ENCODE data around the gene COL23A1. TPM values are rescaled to one million over a fixed set of nuclear protein-coding genes. Genes with fewer than 3 reads are reported as not detected.
"Not testable (repeated sequence)": the region's sequence is repeated elsewhere in the genome, so short reads cannot be mapped to it uniquely, and the experiment has no call there.

Gene COL23A1
- total RNA-seq, 2 donors from 2014 or later: 0.17 to 0.19 TPM

GRCh38 chr5:178242416-178242815 lies 347.8 kb downstream of the COL23A1 start:
- no peak for ATAC-seq
- peaks cover 20 to 28% of the 10 kb centered on the region in 2 donors for H3K4me1 Mint-ChIP-seq (ENCODE audit: low read depth in 2 of 2)
- no peaks in the 10 kb centered on the region for H3K36me3 Mint-ChIP-seq
- no peaks in the 10 kb centered on the region for H3K9me3 Mint-ChIP-seq
- H3K27me3 Mint-ChIP-seq: no peaks in the 10 kb centered on the region
- H3K4me3 Mint-ChIP-seq: peak overlapping the region; percentile 50
- DNase-seq (ENCODE audit: low spot score): no peak
- peak overlapping the region; percentile 78 to 97 for H3K27ac Mint-ChIP-seq

- no peaks in the 10 kb centered on the region for H3K36me3 Mint-ChIP-seq
- H3K9me3 Mint-ChIP-seq: no peaks in the 10 kb centered on the region
- DNase-seq (ENCODE audit: low spot score) (no peak), ATAC-seq (peak in 1 of 2 donors; percentile 0)
- peak overlapping the region; percentile 36 for H3K4me3 Mint-ChIP-seq
- no peaks in the 10 kb centered on the region for H3K27me3 Mint-ChIP-seq
- peak overlapping the region; percentile 96 to 97 for H3K27ac Mint-ChIP-seq
- H3K4me1 Mint-ChIP-seq (ENCODE audit: low read depth in 2 of 2): peaks cover 27 to 30% of the 10 kb centered on the region in 2 donors
Measured at GRCh38 chr5:178241688-178242231, 348.4 kb downstream of the COL23A1 start.

GRCh38 chr5:178241231-178241663 lies 348.9 kb downstream of the COL23A1 start:
- Mint-ChIP-seq H3K4me1 (ENCODE audit: low read depth in 2 of 2) (peaks cover 32 to 35% of the 10 kb centered on the region in 2 donors), H3K27ac (peak overlapping the region; percentile 96 to 97), H3K9me3 (no peaks in the 10 kb centered on the region), H3K27me3 (no peaks in the 10 kb centered on the region), H3K36me3 (no peaks in the 10 kb centered on the region), H3K4me3 (peak overlapping the region; percentile 82)
- ATAC-seq (peak in 1 of 2 donors; percentile 37), DNase-seq (ENCODE audit: low spot score) (no peak)

- Mint-ChIP-seq H3K9me3 (no peaks in the 10 kb centered on the region), H3K36me3 (no peaks in the 10 kb centered on the region), H3K27ac (peak overlapping the region; percentile 96 to 97), H3K4me1 (ENCODE audit: low read depth in 2 of 2) (peaks cover 37 to 38% of the 10 kb centered on the region in 2 donors), H3K4me3 (peak overlapping the region; percentile 82), H3K27me3 (no peaks in the 10 kb centered on the region)
- DNase-seq (ENCODE audit: low spot score) (no peak), ATAC-seq (no peak)
Measured at GRCh38 chr5:178240766-178241165, 349.4 kb downstream of the COL23A1 start.

- Mint-ChIP-seq H3K4me1 (ENCODE audit: low read depth in 2 of 2) (peaks cover 41 to 42% of the 10 kb centered on the region in 2 donors), H3K4me3 (peak overlapping the region; percentile 82), H3K9me3 (no peaks in the 10 kb centered on the region), H3K36me3 (no peaks in the 10 kb centered on the region), H3K27me3 (no peaks in the 10 kb centered on the region), H3K27ac (peak overlapping the region; percentile 96 to 97)
- DNase-seq (ENCODE audit: low spot score) (no peak), ATAC-seq (no peak)
Measured at GRCh38 chr5:178240341-178240741, 349.9 kb downstream of the COL23A1 start.

- Mint-ChIP-seq H3K27ac (peak overlapping the region; percentile 96 to 97), H3K4me1 (ENCODE audit: low read depth in 2 of 2) (peaks cover 47 to 48% of the 10 kb centered on the region in 2 donors), H3K4me3 (peak overlapping the region; percentile 51)
- H3K9me3 Mint-ChIP-seq, H3K27me3 Mint-ChIP-seq, H3K36me3 Mint-ChIP-seq: not testable (repeated sequence)
- peak; percentile 5 to 46 for ATAC-seq
- DNase-seq (ENCODE audit: low spot score): peak; percentile 71
Measured at GRCh38 chr5:178239626-178240301, 350.4 kb downstream of the COL23A1 start.

- Mint-ChIP-seq H3K4me1 (ENCODE audit: low read depth in 2 of 2) (peaks cover 48% of the 10 kb centered on the region in 2 donors), H3K9me3 (no peaks in the 10 kb centered on the region), H3K36me3 (no peaks in the 10 kb centered on the region), H3K27me3 (no peaks in the 10 kb centered on the region), H3K4me3 (peak overlapping the region; percentile 71), H3K27ac (peak overlapping the region; percentile 96 to 97)
- ATAC-seq (peak; percentile 81 to 82), DNase-seq (ENCODE audit: low spot score) (peak; percentile 77)
Measured at GRCh38 chr5:178238711-178239592, 351.2 kb downstream of the COL23A1 start.

- H3K4me3 Mint-ChIP-seq: peak overlapping the region; percentile 71
- peak overlapping the region; percentile 96 to 97 for H3K27ac Mint-ChIP-seq
- DNase-seq (ENCODE audit: low spot score): no peak
Measured at GRCh38 chr5:178238313-178238635, 351.9 kb downstream of the COL23A1 start.

GRCh38 chr5:178237431-178238312 lies 352.5 kb downstream of the COL23A1 start:
- Mint-ChIP-seq H3K27me3 (no peaks in the 10 kb centered on the region), H3K36me3 (no peaks in the 10 kb centered on the region), H3K9me3 (no peaks in the 10 kb centered on the region), H3K4me1 (ENCODE audit: low read depth in 2 of 2) (peaks cover 48 to 51% of the 10 kb centered on the region in 2 donors), H3K27ac (peak overlapping the region; percentile 96 to 97), H3K4me3 (peak overlapping the region; percentile 71)
- ATAC-seq (no peak), DNase-seq (ENCODE audit: low spot score) (no peak)

More at GRCh38 chr5:178238313-178238635, 351.9 kb downstream of the COL23A1 start:
- Mint-ChIP-seq H3K9me3 (no peaks in the 10 kb centered on the region), H3K4me1 (ENCODE audit: low read depth in 2 of 2) (peaks cover 48% of the 10 kb centered on the region in 2 donors), H3K36me3 (no peaks in the 10 kb centered on the region), H3K27me3 (no peaks in the 10 kb centered on the region)
- no peak for ATAC-seq

- H3K4me1 Mint-ChIP-seq (ENCODE audit: low read depth in 2 of 2): peaks cover 41 to 49% of the 10 kb centered on the region in 2 donors
- H3K27me3 Mint-ChIP-seq: no peaks in the 10 kb centered on the region
- no peaks in the 10 kb centered on the region for H3K36me3 Mint-ChIP-seq
- H3K4me3 Mint-ChIP-seq: peak overlapping the region; percentile 71
- H3K9me3 Mint-ChIP-seq: no peaks in the 10 kb centered on the region
- ATAC-seq (no peak), DNase-seq (ENCODE audit: low spot score) (no peak)
- peak overlapping the region; percentile 96 to 97 for H3K27ac Mint-ChIP-seq
Measured at GRCh38 chr5:178236679-178237078, 353.5 kb downstream of the COL23A1 start.

GRCh38 chr5:178236126-178236525 lies 354.1 kb downstream of the COL23A1 start:
- no peak for ATAC-seq
- Mint-ChIP-seq H3K36me3 (no peaks in the 10 kb centered on the region), H3K4me1 (ENCODE audit: low read depth in 2 of 2) (peaks cover 44 to 53% of the 10 kb centered on the region in 2 donors), H3K27me3 (no peaks in the 10 kb centered on the region), H3K9me3 (no peaks in the 10 kb centered on the region), H3K4me3 (peak overlapping the region; percentile 71), H3K27ac (peak overlapping the region; percentile 96 to 97)
- no peak for DNase-seq (ENCODE audit: low spot score)

GRCh38 chr5:178235588-178235974 lies 354.6 kb downstream of the COL23A1 start:
- H3K9me3 Mint-ChIP-seq: no peaks in the 10 kb centered on the region
- ATAC-seq: no peak
- H3K4me1 Mint-ChIP-seq (ENCODE audit: low read depth in 2 of 2): peaks cover 45 to 53% of the 10 kb centered on the region in 2 donors
- peak overlapping the region; percentile 71 for H3K4me3 Mint-ChIP-seq
- H3K27ac Mint-ChIP-seq: peak overlapping the region; percentile 78 to 97
- no peaks in the 10 kb centered on the region for H3K36me3 Mint-ChIP-seq
- no peaks in the 10 kb centered on the region for H3K27me3 Mint-ChIP-seq
- no peak for DNase-seq (ENCODE audit: low spot score)
